ENCODE results near the gene PTPRG.

DNA sequence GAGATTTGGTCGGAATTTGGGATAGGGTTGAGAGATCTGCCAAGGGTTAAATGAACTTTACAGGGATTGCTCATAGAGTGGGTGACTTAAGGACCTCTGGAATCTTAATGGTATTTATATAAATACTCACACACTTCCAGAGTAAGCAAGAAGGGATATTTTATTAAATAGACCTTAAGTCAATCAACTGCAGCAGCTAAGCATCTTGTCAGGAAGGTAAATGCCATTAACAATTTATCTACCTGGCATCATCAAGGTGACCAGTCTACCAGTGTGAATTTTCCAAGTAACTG lies 688.1 kb downstream of the PTPRG start:
- TF ChIP-seq EZH2 (IDR thresholded peaks at IDR 0.05; ENCODE audit: low read length, missing control alignments) = no peak
- TF ChIP-seq, protein P1, sequence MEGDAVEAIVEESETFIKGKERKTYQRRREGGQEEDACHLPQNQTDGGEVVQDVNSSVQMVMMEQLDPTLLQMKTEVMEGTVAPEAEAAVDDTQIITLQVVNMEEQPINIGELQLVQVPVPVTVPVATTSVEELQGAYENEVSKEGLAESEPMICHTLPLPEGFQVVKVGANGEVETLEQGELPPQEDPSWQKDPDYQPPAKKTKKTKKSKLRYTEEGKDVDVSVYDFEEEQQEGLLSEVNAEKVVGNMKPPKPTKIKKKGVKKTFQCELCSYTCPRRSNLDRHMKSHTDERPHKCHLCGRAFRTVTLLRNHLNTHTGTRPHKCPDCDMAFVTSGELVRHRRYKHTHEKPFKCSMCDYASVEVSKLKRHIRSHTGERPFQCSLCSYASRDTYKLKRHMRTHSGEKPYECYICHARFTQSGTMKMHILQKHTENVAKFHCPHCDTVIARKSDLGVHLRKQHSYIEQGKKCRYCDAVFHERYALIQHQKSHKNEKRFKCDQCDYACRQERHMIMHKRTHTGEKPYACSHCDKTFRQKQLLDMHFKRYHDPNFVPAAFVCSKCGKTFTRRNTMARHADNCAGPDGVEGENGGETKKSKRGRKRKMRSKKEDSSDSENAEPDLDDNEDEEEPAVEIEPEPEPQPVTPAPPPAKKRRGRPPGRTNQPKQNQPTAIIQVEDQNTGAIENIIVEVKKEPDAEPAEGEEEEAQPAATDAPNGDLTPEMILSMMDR (conservative IDR thresholded peaks at IDR 0.05 in 1 of 2, IDR thresholded peaks at IDR 0.05 in 1 of 2; ENCODE audit: low read depth in 1 of 2, low read length in 2 of 2) = no peak
